NB4 (cell line): ENCODE data around the gene PGR.
A peak's percentile ranks its signal among the peaks of the same experiment; 100 is the strongest.

Source experiments
- DNase-seq: peaks from one replicate; pipeline ENCODE4 v3.0.0; 2010; ENCODE audit warnings: low read depth
- H3K4me3 ChIP-seq: one replicate; pipeline ENCODE4 v1.5.1; 2011; ENCODE audit warnings: mild to moderate bottlenecking, low read depth, low read length, moderate library complexity
- MAX ChIP-seq: IDR thresholded peaks from 2 replicates; pipeline ENCODE4 v1.6.1; 2011; ENCODE audit warnings: low read depth, low read length
- MYC ChIP-seq: IDR thresholded peaks from 2 replicates; pipeline ENCODE4 v1.6.1; 2011; ENCODE audit warnings: low read depth, low read length
- POLR2A ChIP-seq: IDR thresholded peaks from 2 replicates; pipeline ENCODE4 v1.6.1; 2011; ENCODE audit warnings: mild to moderate bottlenecking; ENCODE audit not compliant: insufficient read length; ENCODE audit errors: extremely low read depth
- TF ChIP-seq, protein P1 (sequence below): IDR thresholded peaks from one replicate; pipeline ENCODE4 v1.5.1; 2012; ENCODE audit warnings: low read depth, low read length

Gene PGR

GRCh38 chr11:101003468-101003867 is 126.1 kb downstream of the PGR start:
- no peak overlapping the region for H3K4me3 ChIP-seq
- DNase-seq, result peak; percentile 2
- TF ChIP-seq MYC (no peak), MAX (no peak), POLR2A (no peak)
- TF ChIP-seq, protein P1, sequence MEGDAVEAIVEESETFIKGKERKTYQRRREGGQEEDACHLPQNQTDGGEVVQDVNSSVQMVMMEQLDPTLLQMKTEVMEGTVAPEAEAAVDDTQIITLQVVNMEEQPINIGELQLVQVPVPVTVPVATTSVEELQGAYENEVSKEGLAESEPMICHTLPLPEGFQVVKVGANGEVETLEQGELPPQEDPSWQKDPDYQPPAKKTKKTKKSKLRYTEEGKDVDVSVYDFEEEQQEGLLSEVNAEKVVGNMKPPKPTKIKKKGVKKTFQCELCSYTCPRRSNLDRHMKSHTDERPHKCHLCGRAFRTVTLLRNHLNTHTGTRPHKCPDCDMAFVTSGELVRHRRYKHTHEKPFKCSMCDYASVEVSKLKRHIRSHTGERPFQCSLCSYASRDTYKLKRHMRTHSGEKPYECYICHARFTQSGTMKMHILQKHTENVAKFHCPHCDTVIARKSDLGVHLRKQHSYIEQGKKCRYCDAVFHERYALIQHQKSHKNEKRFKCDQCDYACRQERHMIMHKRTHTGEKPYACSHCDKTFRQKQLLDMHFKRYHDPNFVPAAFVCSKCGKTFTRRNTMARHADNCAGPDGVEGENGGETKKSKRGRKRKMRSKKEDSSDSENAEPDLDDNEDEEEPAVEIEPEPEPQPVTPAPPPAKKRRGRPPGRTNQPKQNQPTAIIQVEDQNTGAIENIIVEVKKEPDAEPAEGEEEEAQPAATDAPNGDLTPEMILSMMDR, result no peak

DNA sequence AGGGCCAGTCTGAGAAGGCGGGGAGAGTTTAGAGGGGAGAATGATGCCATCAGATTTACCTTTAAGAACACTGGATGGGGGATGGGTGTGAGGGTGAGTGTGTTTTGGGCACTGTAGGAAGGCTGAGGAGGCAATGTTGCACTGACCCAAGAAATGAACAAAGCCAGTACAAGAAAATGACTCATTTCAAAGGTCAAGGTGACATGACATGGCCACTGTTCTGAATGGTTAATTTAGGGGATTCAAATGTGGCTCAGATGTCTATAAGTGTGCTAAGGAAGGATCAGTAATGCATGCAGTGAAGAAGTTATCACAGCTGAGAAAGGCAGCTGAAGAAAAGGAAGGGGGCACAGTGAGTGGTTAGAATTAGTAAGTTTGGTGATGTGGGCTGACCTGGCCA is 129.9 kb downstream of the PGR start:
- no peak for TF ChIP-seq MAX
- TF ChIP-seq POLR2A, result no peak
- TF ChIP-seq, protein P1, result no peak
- TF ChIP-seq MYC, result no peak
- DNase-seq, result no peak
- no peak overlapping the region for H3K4me3 ChIP-seq

- no peak overlapping the region for H3K4me3 ChIP-seq
- TF ChIP-seq POLR2A (no peak), MYC (no peak), MAX (no peak)
- TF ChIP-seq, protein P1, result no peak
- no peak for DNase-seq
Observed at GRCh38 chr11:100994966-100995365, 134.6 kb downstream of the PGR start.

DNA sequence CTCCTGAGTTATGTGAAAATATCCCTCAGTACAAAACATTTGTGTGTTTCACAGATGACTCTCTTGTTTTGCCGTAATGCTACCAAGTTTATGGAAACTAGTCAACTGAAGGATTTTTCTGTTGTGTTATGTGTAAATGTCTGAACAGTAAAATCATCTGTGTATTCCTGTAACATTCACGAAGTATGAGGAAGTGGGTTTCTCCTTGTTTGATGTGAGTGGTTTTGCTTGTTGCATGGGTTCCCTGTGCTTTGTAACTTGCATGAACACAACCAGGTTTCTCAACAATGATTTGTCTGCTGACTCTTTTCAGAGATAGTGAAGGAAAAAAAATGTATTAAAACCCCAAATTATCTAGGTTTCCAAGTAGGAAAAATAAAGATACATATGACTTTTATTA is 138.1 kb downstream of the PGR start:
- no peak for TF ChIP-seq MAX
- TF ChIP-seq, protein P1, result no peak
- TF ChIP-seq POLR2A, result no peak
- no peak for TF ChIP-seq MYC
- H3K4me3 ChIP-seq, result no peak overlapping the region
- DNase-seq, result no peak

DNA sequence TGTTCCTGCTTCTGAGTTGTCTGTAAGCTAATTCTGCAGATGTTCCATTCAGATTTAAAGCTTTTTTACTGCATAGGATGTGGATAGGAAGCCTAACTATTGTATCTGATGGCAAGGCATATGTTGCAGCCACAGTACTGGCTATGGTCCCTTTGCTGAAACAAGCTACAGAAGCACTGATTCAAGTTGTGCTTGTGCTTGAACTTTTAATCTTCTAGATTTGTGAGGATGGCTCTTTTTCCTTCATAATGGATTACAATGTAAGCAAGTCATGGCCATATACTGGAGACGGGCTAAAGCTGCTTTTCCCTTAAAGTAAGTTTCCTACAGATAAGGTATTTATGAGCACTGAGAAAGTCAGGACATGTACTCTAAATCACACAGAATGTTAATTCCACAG is 138.7 kb downstream of the PGR start:
- TF ChIP-seq, protein P1, result no peak
- no peak for TF ChIP-seq MYC
- TF ChIP-seq MAX, result no peak
- TF ChIP-seq POLR2A, result no peak
- no peak for DNase-seq
- no peak overlapping the region for H3K4me3 ChIP-seq

DNA sequence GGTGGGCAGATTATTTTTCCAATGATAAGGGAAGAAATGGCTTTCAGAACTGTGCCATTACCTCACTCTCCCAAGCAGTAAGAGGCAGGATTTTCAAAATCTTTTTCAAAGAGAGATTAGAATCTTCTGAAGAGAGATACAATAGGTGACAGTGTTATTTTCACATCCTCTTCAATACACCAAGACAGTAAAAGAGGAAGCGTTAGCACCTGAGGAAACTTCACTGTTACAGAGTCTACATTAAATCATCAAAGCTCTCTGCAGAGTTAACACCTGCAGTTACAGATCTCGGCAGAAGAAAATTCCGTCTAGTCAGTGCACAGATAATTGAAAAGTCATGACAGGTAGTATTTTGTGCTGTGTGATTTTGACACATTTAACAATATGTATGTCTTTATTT is 144.9 kb downstream of the PGR start:
- no peak for DNase-seq
- TF ChIP-seq POLR2A (no peak), MYC (no peak), MAX (no peak)
- TF ChIP-seq, protein P1, result no peak
- no peak overlapping the region for H3K4me3 ChIP-seq
